Natural killer cell (primary cell): Measurements from ENCODE around the gene NFKBIA. TPM values are rescaled to one million over a fixed set of nuclear protein-coding genes. Genes with fewer than 3 reads are reported as not detected.

Experiments used
- ATAC-seq, 3 donors: fragments of 150-1000 bp in 2 of 3; fragments of 200-7000 bp in 1 of 3; cut with Tn5 transposase; 1 replicate in 1 of 3; 2 replicates in 2 of 3; pipeline ENCODE4 v1.10.0; 2021; ENCODE audit warnings: mild to moderate bottlenecking in 2 of 3, moderate library complexity in 2 of 3
- DNase-seq, 2 donors: peaks; one replicate each; pipeline versions ENCODE4 v3.0.0 to v3.0.0-alpha.2; 2013 to 2021; ENCODE audit warnings: mixed read lengths in 1 of 2
- H3K27ac ChIP-seq: one replicate; pipeline ENCODE4 v1.5.1; 2013; ENCODE audit warnings: mild to moderate bottlenecking, low read length
- H3K27me3 ChIP-seq: one replicate; pipeline ENCODE4 v1.6.1; 2013; ENCODE audit warnings: low read length; ENCODE audit not compliant: control insufficient read depth, insufficient read depth
- H3K36me3 ChIP-seq: one replicate; pipeline ENCODE4 v1.6.1; 2013; ENCODE audit warnings: low read length; ENCODE audit not compliant: control insufficient read depth, insufficient read depth
- H3K4me1 ChIP-seq: one replicate; pipeline ENCODE4 v1.6.1; 2013; ENCODE audit warnings: low read length; ENCODE audit not compliant: control insufficient read depth, insufficient read depth
- H3K4me3 ChIP-seq: one replicate; pipeline ENCODE4 v1.5.1; 2013; ENCODE audit warnings: low read length
- H3K9me3 ChIP-seq: one replicate; pipeline ENCODE4 v1.6.1; 2013; ENCODE audit warnings: low read length; ENCODE audit not compliant: control insufficient read depth, insufficient read depth
- H3K27ac Mint-ChIP-seq, 2 donors: one replicate each; pipeline ENCODE4 v1.8.0; 2022; ENCODE audit warnings: mild to moderate bottlenecking in 2 of 2, mixed read lengths in 2 of 2, moderate library complexity in 1 of 2
- H3K27me3 Mint-ChIP-seq, 2 donors: one replicate each; pipeline ENCODE4 v1.8.0; 2022; ENCODE audit warnings: low read depth in 2 of 2, mixed read lengths in 2 of 2
- H3K36me3 Mint-ChIP-seq: one replicate; pipeline ENCODE4 v1.8.0; 2022; ENCODE audit warnings: mixed read lengths
- H3K4me1 Mint-ChIP-seq, 2 donors: one replicate each; pipeline ENCODE4 v1.8.0; 2022; ENCODE audit warnings: mixed read lengths in 2 of 2
- H3K4me3 Mint-ChIP-seq: one replicate; pipeline ENCODE4 v1.8.0; 2022; ENCODE audit warnings: mild to moderate bottlenecking, moderate library complexity, mixed read lengths
- H3K9me3 Mint-ChIP-seq, 2 donors: one replicate each; pipeline ENCODE4 v1.8.0; 2022; ENCODE audit warnings: mixed read lengths in 2 of 2
- CTCF ChIP-seq: fragments of 200-600 bp; IDR thresholded peaks from one replicate; pipeline ENCODE4 v1.8.0; 2022; ENCODE audit warnings: antibody characterized with exemption
- WGBS: methylation state at CpG from one replicate; pipeline ENCODE4 v1.1.7; 2013; ENCODE audit warnings: missing lambda C conversion rate; ENCODE audit not compliant: insufficient coverage; 5-methylcytosine and 5-hydroxymethylcytosine counted together
- intact Hi-C: fragments of 100-400 bp; cut with micrococcal nuclease; formaldehyde crosslinking; loops from one replicate; pipeline ENCODE4 v1.14.2; 2022
- total RNA-seq, 4 donors: library from RNA; stranded (reverse); fragments of 120-200 nt in 1 of 4; gene quantifications; one replicate each; pipeline versions ENCODE4 v1.2.3 to v1.2.4, GENCODE V29; 2013 to 2022

The NFKBIA gene
- total RNA-seq, 3 donors from 2014 or later (not counting 1 experiment from before 2014, with no cell fraction given) = 2,039 to 3,339 (median 2,499) TPM

GRCh38 chr14:35385042-35385839 lies 19.3 kb downstream of the NFKBIA start:
- Histone ChIP-seq H3K36me3 (no peaks in the 10 kb centered on the region), H3K9me3 (no peaks in the 10 kb centered on the region), H3K4me3 (no peak overlapping the region), H3K4me1 (no peaks in the 10 kb centered on the region), H3K27me3 (no peaks in the 10 kb centered on the region), H3K27ac (no peak overlapping the region)
- no peaks in the 10 kb centered on the region for H3K9me3 Mint-ChIP-seq
- no peaks in the 10 kb centered on the region for H3K4me1 Mint-ChIP-seq
- ATAC-seq (no peak), DNase-seq (no peak)
- no peak overlapping the region for H3K4me3 Mint-ChIP-seq
- intact Hi-C loops = no loop called here
- WGBS = 84% methylated on average over 15 of the region's 15 CpGs
- TF ChIP-seq CTCF = no peak
- no peak overlapping the region for H3K27ac Mint-ChIP-seq
- H3K36me3 Mint-ChIP-seq = no peaks in the 10 kb centered on the region
- no peaks in the 10 kb centered on the region for H3K27me3 Mint-ChIP-seq

DNA sequence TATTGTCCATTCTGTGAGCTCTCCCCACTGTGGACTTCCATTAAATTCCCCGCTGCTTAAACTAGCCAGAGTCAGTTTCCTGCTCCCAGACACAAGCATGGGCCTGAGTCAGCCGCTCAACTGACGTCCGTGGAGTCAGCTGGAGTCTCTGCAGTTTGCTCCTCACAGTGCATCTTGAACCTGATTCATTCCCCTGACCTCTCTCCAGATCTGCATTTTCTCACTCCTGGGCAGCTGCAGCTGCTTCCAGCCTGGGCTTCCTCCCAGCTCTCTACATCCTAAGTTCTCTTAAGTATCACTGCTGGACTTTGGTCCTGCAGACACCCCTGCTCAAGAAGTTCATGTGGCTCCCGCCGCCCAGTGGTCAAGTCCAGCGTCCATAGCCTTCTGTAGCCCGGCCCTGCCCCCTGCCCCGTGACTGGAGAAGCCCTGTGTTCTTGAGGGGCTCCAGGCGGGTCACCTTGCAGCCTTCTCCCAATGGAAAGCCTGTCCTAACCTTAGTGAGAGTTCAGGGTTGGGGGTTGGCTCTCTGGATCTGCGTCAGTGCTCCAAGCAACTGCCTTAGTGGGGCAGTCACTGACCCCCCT lies 20.0 kb downstream of the NFKBIA start:
- no peaks in the 10 kb centered on the region for H3K4me1 Mint-ChIP-seq
- no peaks in the 10 kb centered on the region for H3K4me1 ChIP-seq
- H3K27ac ChIP-seq = no peak overlapping the region

GRCh38 chr14:35383569-35384454 lies 20.7 kb downstream of the NFKBIA start:
- no peaks in the 10 kb centered on the region for H3K9me3 ChIP-seq
- Mint-ChIP-seq H3K9me3 (no peaks in the 10 kb centered on the region), H3K4me1 (no peaks in the 10 kb centered on the region), H3K36me3 (no peaks in the 10 kb centered on the region), H3K27me3 (no peaks in the 10 kb centered on the region), H3K4me3 (no peak overlapping the region), H3K27ac (no peak overlapping the region)
- no peak for TF ChIP-seq CTCF
- no peak overlapping the region for H3K27ac ChIP-seq
- ATAC-seq (no peak), DNase-seq (no peak)
- H3K36me3 ChIP-seq = no peaks in the 10 kb centered on the region
- H3K4me1 ChIP-seq = no peaks in the 10 kb centered on the region
- H3K27me3 ChIP-seq = no peaks in the 10 kb centered on the region
- no peak overlapping the region for H3K4me3 ChIP-seq
- WGBS = 93% methylated on average over 10 of the region's 10 CpGs
- intact Hi-C loops = no loop called here

More for the DNA sequence above, 20.0 kb downstream of the NFKBIA start:
- Mint-ChIP-seq H3K27ac (no peak overlapping the region), H3K4me3 (no peak overlapping the region), H3K36me3 (no peaks in the 10 kb centered on the region), H3K27me3 (no peaks in the 10 kb centered on the region), H3K9me3 (no peaks in the 10 kb centered on the region)
- ATAC-seq = no peak
- no peaks in the 10 kb centered on the region for H3K36me3 ChIP-seq
- H3K27me3 ChIP-seq = no peaks in the 10 kb centered on the region
- DNase-seq = no peak
- no peak for TF ChIP-seq CTCF
- intact Hi-C loops = no loop called here
- 83% methylated on average over 11 of the region's 11 CpGs for WGBS
- H3K4me3 ChIP-seq = no peak overlapping the region
- no peaks in the 10 kb centered on the region for H3K9me3 ChIP-seq
